ELF-1 (cell line): ENCODE results near the gene SKAP1.
A peak's percentile ranks its signal among the peaks of the same experiment; 100 is the strongest.
"Not testable (repeated sequence)": the region's sequence is repeated elsewhere in the genome, so short reads cannot be mapped to it uniquely, and the experiment has no call there.

Source experiments
- DNase-seq: peaks from one replicate; pipeline ENCODE4 v3.0.0-alpha.2; 2016; ENCODE audit warnings: low read depth, low spot score

The SKAP1 gene

DNA sequence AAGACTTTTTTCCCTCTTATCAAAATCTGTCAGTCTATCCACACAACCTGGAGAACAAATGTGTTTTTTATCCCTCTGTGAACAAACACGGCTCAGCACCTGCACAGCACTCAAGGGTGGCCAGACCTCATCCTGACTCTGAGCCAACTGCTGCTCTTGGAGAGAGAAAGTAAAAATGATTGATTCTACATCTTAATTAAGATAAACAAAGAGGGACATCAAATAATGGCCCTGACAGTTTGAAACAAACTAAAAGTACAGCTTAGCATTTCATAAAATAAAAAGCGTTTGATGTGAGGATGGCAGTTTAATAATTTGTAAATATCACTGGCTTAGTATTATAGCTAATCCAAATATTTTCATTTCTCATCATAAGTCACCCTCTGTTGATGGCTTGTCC lies 216.2 kb downstream of the SKAP1 start:
- no peak for DNase-seq

DNA sequence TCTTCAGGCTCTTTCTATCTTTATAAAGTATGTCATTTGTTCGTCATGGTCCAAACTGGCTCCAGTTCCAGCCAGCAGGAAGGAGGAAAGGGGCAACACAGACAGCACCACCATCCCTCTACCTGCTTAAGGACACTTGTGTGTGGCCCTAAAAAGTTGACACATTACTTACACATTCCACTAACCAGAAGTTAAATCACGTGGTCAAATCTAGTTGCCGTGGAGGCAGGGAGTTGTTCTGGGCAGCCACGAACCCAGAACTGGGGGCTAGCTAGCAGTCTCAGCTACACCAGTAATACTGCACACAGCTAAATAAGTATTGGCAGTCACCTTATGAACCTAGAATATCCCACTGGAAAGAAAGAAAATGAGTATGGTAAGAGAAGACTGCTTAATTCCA lies 218.2 kb downstream of the SKAP1 start:
- no peak for DNase-seq

DNA sequence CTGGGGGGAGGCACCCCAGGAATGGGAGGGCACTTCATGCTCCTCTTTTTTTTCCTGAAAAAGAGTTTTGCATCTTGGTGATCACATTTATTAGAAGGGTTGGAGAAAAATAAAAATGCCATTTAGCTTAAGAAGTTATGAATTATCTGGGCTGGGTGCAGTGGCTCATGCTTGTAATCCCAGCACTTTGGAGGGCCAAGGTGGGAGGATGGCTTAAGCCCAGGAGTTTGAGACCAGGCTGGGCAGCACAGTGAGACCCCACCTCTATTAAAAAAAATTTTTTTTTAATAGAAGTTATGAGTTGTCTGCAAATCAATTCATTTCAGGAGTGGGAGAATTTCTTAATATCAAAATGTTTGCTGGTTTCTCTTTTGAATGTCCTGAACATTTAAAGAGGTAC lies 219.0 kb downstream of the SKAP1 start:
- no peak for DNase-seq

DNA sequence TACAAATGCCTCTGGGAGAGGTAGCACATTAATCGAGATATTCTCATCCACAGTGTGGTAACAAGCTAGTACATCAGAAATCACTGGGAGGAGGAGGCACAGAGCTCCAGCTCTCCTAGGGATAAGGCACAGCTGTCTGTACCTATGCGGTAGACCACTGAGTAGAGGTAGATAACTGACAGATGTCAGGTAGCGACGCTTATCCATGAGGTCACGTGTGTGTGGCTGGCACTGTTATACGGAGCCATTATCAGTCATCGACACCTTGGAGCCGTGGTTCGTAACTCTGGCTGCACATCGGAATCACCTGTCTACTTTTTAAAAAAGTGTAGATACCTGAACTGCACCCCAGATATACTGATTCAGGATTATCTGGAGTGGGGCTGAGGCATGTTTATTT lies 220.0 kb downstream of the SKAP1 start:
- DNase-seq = no peak

DNA sequence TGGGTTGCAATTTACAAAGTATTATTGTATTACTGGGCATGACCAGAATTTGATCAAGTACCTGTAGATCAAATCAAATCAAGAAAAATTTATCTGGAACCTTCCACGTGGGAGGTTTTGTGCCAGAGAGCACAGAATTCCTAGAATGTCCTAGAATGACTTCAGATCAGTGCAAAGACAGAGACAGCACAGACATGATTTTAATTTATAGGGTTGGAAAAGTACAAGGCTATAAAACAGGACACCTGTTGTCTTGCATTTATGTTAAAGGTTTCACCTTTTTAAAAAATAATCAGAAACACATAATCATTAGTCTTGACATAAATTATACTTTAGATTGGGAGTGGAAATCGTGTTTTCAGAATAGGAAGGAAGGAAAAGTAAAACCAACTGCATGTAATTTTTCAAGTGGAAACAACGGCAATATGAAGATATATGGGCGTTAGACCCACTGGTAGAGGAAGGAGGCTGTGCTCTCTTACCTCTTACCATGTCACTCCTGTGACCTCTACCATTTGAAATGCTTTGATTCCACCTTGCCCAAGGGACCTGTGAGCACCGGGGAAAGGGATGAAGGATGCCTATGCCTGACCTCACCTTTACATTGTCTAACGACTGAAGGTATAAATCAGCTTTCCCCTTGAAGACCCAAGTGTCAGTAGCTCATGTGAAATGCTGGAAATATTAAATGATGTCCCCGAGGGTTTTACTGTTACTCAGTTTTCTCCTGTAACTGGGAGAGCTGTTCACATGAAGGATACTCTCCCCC lies 222.1 kb downstream of the SKAP1 start:
- DNase-seq = no peak

DNA sequence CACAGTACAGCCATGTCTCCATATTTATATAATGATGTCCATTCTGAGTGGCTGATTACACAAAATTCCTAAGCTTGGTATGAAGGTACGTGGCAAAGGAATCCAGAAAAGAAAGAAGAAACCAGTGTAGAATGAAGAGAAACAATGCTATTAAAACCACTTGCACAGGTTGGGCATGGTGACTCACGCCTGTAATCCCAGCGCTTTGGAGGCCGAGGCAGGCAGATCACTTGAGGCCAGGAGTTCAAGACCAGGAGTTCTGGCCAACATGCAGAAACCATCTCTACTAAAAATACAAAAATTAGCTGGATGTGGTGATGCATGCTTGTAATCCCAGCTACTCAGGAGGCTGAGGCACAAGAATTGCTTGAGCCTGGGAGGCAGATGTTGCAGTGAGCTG lies 223.0 kb downstream of the SKAP1 start:
- not testable (repeated sequence) for DNase-seq

DNA sequence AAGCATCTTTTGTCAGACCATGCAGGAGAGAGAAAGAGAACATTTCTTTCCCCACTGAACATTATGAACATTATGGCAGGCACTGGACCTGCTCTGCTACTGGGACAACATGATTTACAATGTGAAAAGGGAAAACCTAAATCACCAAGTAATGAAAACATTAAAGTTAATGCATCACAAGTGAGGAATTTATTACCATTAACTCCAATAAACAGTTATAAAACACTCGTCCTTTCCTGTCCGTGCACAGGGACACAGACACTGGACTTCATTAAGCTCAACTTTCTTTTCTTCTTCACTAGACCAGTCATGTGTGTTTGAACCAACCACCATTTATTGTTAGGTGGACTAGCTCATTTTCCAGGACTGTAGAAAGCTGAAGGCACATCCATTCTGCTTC lies 227.1 kb downstream of the SKAP1 start:
- no peak for DNase-seq

DNA sequence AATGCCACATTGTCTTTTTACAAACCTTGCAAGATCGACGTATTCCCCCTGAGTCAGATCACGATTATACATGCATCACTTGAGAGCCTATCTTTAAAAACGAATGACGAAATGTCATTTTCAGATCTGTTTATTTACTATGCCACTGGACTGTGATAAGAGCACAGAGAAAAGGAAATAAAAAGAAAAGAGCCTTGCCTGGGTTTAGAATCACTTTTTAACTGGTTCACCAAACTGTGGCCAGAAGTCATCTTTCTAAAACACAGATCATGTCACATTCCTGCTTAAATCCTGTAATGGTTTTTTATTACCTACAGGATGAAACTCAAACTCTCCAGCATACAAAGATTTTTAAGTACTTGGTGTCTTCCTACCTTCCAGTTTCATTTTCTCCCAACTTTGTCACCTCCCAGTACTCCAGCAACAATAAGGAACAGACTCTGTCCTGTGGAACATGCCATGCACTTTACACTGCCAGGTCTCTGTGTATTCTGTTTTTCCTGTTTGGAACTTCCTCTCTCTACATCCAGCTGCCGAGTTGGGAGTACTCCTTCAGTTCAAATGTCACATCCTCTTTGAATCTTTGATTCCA lies 231.0 kb downstream of the SKAP1 start:
- DNase-seq = no peak

DNA sequence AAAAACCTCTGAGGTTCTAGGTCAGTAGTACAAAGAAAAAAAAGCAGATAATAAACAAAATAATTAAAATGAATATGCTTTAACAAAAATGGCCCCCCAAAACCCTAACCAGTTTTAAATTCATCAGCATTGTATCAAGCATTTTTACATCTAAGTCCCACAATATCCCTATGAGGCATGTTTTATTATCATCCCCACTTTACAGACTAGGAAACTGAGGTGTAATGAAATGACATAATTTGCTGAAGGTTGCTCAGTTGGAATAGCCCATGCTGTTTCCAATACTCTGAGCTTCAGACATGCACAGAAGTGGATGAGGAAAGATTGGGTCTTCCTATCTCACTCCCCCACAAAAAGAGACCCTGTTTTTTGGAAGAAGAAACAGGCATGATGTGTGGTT lies 234.1 kb downstream of the SKAP1 start:
- DNase-seq = no peak

DNA sequence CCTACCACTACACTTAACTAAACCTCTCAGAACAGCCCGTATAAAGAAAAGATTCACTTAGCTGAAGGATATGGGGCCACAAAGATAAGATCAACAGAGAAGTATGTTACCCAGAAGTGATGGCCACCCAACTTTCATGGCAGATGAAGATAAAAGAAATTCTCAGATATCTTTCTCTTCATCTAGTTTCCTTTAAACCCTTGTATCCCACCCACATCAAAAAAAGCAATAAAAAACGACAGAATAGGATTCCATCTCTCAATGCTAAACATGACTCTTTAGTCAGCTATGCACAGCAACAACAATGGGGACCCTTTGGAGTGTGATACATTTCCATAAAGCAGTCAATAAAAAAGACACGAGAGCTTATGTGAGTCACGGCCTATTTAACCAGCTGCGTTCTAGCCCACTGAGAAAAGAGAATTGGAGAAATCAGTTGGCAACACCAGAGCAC lies 235.9 kb downstream of the SKAP1 start:
- no peak for DNase-seq

DNA sequence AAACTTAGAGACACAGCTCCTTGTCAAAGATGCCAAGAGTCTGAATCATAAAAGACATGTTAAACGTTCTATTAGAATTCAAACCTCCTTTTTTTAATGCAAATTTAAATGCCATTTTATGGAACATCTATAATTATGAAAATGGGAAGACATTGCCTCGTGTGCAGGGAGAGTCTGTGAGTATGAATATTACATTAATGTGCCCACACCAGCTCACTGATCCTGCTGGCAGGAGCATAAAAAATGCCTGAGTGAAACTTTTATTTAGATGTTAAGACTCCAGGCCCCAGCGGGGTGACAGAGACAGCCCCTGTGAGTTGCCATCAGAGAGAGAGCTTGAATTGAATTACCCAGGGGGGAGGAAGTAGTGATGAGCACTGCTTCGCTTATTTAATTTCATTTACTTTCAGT lies 237.7 kb downstream of the SKAP1 start:
- DNase-seq = no peak

DNA sequence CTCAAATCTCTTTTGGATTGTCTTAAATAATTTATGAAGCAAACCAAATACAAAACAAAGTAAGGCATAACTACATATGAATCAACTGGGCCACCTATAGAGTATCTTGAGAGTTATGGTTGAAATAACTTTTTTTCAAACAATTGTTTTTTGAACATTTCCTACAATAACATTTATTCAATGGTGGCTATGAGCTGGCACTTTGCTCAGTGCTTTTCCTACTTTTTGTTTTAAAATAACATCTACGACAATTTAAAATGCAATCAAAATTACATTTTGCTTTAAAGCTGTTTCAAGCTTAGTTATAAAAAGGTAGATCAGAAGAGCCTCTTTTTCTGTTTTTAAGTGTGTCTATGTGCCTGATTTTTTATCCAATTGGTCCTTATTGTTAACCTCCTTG lies 238.7 kb downstream of the SKAP1 start:
- DNase-seq = no peak

DNA sequence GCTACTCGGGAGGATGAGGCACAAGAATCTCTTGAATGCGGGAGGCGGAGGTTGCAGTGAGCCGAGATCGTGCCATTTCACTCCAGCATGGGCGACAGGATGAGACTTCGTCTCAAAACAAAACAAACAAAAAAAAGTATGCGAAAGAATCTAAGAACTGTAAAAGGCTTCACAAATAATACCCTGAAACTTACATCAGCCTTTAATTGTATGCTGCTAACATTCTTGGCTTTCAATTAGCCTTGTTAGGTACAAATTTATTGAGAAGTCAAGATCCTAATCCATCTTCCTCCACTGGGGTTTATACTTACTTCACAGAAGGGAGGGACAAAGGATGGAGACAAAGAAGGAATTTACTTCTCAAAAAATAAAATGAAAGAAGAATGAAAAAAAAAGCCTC lies 239.1 kb downstream of the SKAP1 start:
- no peak for DNase-seq

DNA sequence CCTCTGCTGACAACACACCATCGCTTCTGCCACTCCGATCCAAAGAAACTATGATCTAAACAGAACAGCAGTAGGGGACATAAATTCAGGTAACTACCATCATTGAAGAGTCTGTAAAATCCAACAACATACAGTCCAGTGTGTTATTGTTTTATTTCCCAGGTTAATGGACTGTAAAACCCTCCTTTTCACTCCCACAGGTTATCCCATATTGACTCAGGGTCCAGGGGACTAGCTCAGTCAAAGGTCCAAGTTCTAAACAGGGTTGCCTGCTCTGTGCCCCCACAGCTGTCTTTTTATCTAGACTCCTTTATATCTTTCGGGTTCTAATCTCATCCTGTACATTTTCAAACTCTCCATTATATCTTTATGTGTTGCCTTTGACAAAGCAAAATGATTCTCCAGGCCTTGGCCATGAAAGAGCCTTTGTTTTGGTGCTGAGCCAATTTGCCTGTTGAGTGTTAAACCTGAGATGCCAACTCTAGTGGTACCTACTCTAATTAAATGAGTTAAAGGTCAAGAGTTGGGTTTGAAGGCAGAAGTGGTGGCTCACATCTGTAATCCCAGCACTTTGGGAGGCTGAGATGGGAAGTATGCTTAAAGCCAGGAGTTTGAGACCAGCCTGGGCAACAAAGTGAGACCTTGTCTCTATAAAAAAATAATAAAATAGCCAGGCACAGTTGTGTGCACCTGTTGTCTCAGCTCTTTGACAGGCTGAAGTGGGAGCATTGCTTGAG lies 242.0 kb downstream of the SKAP1 start:
- no peak for DNase-seq

DNA sequence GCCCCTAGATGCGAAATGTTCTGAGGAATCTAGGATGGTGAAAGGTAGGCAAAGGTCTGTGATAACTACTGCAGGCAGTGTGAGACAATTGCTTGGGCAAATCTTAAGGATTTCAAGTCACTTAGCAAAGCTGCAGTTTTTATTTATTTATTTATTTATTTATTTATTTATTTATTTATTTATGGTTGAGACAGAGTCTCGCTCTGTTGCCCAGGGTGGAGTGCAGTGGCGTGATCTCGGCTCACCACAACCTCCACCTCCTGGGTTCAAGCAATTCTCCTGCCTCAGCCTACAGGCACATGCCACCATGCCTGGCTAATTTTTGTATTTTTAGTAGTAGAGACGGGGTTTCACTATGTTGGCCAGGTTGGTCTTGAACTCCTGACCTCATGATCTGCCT lies 243.7 kb downstream of the SKAP1 start:
- not testable (repeated sequence) for DNase-seq

DNA sequence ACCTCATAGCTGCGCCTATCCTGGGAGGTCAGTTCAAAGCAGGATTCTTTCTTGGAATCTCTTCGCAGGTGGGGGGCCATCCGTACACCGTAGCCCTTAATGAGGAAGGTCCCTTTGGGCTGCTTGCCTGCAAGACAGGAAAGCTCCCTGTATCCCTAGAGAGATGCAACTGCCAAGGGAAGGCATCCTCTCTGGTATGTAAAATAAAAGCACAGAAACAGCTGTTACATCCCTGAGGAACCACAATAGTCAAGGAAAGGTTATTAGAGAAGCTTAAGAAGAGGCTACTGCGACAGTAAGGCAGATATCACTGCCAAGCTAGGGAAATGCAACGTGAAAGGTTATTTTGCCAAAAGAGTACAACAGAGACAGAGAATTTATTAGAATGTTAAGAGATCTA lies 245.3 kb downstream of the SKAP1 start:
- DNase-seq = no peak

DNA sequence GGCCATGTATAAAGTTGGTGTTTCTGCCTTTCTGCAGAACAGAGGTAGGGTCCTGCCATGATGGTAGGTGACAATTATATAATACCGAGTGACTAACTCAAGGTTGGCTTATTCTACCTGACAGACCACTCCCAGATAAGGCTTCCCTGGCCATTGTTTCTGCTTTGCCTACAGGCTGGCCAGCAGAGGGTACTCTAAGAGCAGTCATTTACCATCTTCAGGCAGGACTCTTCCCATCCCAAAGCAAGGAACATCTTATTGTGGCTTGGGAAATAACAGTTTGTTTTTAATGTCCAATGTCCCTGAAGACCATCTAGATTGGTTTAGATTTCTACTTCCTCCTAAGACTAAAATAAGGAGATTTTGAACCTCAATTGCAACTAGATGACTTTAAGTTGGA lies 248.4 kb downstream of the SKAP1 start:
- peak; percentile 47 for DNase-seq

DNA sequence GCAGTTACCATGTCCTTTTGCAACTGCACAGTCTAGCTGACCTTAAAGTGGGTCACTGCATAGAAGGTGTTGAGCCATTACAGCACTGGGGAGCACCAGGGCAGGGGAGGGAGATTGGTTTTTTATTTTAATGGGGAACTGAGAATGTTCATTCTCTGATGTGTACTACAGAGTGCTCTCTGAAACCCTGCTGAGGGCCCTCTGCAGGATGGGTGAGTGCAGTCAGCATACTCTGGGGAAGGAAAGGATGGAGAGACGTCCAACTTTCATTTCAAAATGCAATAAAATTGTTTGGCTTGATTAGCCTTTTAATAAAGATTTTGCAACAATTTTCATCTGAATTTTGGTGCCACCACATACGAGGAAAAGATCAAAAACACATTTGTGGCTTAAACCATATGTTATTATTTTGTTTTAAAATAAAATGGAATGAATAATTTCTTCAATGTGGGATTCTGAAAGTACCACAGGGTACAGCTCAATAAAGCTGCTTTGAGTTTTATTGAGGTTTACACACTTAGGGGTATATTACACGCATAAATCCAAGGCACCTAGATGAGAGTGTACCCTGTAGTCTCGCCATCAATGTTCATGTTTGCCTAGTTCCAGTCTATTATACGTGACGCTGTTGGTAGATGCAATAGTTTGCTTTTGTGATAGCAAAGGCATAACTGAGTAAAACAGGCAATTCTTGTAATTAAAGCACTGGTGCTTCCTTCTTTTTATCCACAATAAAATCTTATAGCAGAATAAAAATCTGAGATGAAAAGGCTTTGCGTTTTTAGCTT lies 249.0 kb downstream of the SKAP1 start:
- no peak for DNase-seq

DNA sequence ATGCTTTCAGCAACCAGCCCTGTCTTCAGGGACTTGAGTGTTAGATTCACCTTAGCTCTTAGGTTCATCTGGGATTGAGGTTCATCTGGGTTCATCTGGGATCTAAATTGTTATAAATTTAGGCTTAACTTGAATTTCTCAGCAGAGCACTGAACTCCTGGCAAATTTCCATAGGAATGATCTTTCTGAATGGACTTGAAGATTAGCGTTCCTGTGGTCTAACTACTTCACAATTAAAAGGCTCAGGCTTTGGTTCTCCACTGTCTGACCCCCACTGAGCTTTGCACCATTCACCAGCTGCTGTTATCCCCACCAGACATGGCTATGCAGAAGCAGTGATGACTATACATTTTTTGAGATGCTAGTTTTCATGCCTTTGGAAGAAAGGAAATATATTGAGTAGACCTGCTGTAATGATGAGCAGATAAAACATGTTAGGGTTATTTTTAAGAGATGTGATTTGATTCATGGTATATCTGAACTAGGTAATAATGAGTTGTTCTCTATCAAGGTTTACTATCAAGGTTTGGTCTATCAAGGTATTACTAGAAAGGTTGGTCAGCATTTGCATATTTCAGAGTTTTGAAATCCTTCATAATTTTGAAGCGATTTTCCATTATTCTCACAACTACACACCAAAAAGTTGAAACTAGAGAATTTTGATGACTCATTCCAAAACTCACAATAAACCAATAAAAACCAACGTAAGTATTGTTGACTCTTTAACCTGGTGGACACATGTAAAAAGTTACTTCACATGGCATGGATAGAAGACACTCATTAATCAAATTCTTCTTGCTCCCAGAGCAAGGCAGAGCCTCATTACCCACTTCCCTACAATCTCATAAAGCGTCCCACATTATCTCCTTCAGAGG lies 250.7 kb downstream of the SKAP1 start:
- DNase-seq = no peak

DNA sequence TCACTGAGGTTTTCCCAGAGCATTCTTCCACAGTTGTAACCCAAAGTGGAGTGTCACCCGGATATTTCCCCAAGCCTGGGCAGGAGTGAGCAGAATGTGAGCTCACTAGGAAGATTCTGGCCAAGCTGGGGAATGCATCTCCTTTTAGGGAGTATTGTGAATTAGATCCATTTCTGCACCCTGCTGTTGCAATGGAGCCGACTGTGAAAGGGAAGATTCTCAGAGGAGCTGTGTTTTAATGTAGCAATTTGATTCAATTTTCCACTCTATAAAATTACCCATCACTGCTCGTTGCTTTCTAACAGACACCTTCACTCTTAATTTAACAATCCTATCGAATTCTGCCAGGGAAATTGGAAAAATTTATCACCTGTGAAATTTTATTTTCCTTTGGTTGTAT lies 251.7 kb downstream of the SKAP1 start:
- DNase-seq = no peak

DNA sequence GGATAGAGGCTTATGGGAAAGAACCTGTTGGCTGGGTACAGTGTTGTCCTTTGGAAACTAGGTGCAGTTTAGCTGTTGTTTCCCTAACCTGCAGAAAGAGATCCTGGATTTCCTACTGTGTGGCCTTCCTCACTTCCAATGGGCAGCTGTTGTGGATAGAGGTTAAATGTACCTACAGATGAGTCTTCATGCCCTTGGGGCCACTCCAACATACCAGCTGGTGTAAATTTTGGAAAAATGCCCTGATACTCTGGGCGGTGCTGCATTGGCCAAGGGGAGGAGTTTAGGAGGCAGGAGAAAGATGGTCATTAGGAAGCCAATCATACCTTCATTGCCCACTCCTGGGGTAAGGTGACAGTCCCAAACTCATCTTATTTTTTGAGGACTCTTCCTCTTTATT lies 252.2 kb downstream of the SKAP1 start:
- no peak for DNase-seq
